Measurements from ENCODE around the gene HHAT.

- TF ChIP-seq CTCF (IDR thresholded peaks at IDR 0.05; ENCODE audit: borderline replicate concordance, extremely low read depth, low read length, poor library complexity, severe bottlenecking): no peak
- no peak for TF ChIP-seq EZH2 (IDR thresholded peaks at IDR 0.05; ENCODE audit: borderline replicate concordance, low read depth, low read length, severe bottlenecking)
Measured at GRCh38 chr1:210344706-210345105, 16.0 kb downstream of the HHAT start.
